GM12865 (cell line): ENCODE results near the gene NCOA7.
"Not testable (repeated sequence)": the region's sequence is repeated elsewhere in the genome, so short reads cannot be mapped to it uniquely, and the experiment has no call there.

ENCODE experiments used
- DNase-seq: peaks from one replicate; pipeline ENCODE4 v3.0.0; 2010; ENCODE audit warnings: low read depth
- H3K4me3 ChIP-seq: 2 replicates; pipeline ENCODE4 v1.5.1; 2011; ENCODE audit warnings: mild to moderate bottlenecking, low read depth, low read length, control low read depth
- TF ChIP-seq, protein P1 (sequence below): IDR thresholded peaks from 2 replicates; pipeline ENCODE4 v1.5.1; 2011; ENCODE audit warnings: low read length, control low read depth, low read depth, inconsistent platforms; ENCODE audit not compliant: insufficient read depth; ENCODE audit errors: missing control alignments

The NCOA7 gene

DNA sequence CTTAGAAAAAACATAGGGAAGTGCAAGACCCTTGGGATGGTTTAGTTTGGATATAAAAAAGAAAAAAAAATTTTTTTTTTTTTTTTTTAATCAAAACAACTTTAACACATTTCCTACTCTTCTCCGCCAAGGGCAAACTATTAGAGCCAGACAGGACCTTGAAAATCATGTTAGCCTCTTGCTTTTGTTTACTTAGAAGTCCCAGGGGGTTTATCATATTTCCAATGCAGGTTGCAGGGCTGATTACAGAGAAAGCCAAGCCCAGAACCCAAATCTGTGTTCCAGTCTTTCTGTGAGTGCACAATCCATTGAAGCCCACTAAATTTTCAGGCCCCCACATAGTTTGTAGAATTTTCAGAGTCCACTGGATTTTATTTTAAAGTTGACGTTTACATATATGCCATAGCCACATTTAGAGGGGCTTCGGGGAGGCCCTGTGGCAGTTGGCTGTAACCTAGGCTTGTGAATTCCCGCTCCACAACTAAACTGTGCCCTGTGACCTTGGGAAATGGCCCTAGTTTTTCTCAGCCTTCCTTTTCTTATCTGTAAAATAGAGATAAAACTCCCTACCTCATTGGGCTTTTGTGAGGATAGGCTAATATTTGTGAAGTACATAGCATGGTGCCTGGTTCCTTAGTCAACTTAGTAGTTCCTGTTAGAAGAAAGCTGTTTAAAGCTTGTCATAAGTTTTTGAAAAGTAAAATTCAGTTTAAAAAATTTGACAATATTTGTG is 55.7 kb downstream of the NCOA7 start:
- no peak overlapping the region for H3K4me3 ChIP-seq
- no peak for DNase-seq
- TF ChIP-seq, protein P1, sequence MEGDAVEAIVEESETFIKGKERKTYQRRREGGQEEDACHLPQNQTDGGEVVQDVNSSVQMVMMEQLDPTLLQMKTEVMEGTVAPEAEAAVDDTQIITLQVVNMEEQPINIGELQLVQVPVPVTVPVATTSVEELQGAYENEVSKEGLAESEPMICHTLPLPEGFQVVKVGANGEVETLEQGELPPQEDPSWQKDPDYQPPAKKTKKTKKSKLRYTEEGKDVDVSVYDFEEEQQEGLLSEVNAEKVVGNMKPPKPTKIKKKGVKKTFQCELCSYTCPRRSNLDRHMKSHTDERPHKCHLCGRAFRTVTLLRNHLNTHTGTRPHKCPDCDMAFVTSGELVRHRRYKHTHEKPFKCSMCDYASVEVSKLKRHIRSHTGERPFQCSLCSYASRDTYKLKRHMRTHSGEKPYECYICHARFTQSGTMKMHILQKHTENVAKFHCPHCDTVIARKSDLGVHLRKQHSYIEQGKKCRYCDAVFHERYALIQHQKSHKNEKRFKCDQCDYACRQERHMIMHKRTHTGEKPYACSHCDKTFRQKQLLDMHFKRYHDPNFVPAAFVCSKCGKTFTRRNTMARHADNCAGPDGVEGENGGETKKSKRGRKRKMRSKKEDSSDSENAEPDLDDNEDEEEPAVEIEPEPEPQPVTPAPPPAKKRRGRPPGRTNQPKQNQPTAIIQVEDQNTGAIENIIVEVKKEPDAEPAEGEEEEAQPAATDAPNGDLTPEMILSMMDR: no peak

DNA sequence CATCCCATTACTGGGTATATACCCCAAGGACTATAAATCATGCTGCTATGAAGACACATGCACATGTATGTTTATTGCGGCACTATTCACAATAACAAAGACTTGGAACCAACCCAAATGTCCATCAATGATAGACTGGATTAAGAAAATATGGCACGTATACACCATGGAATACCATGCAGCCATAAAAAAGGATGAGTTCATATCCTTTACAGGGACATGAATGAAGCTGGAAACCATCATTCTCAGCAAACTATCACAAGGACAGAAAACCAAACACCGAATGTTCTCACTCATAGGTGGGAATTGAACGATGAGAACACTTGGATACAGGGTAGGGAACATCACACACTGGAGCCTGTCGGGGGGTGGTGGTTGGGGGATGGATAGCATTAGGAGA is 57.5 kb downstream of the NCOA7 start:
- DNase-seq, H3K4me3 ChIP-seq: not testable (repeated sequence)

DNA sequence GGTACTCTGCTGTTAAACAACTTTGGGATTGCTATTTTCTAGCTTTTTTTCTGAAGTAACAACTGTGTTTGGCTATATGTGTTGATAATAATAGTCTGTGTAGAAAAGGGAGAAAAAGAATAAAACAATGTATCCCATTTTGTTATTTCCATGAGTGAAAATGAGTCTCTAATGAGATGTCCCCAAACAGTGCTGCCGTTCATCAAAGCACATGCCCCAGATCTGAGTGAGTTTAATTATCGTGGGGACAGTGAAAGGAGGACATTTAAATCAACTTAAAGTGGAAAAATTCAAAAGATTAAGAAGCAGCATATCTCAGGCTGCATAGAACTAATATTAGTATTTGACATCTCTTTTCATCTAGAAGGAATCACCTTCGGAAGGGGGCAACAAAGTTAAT is 59.6 kb downstream of the NCOA7 start:
- TF ChIP-seq, protein P1: no peak
- DNase-seq: no peak

DNA sequence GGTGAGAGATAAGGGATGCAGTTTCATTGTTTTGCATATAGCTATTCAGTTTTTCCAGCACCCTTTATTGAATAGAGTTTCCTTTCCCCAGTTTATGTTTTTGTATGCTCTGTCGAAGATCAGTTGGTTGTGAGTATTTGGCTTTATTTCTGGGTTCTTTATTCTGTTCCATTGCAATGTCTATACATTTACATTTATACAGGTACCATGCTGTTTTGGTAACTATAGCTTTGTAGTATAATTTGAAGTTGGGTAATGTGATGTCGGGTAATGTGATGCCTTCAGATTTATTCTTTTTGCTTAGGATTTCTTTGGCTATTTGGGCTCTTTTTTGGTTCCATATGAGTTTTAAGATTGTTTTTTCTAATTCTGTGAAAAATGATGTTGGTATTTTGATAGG is 61.8 kb downstream of the NCOA7 start:
- TF ChIP-seq, protein P1: no peak
- no peak for DNase-seq
- H3K4me3 ChIP-seq: no peak overlapping the region

More for the DNA sequence above, 59.6 kb downstream of the NCOA7 start:
- no peak overlapping the region for H3K4me3 ChIP-seq

DNA sequence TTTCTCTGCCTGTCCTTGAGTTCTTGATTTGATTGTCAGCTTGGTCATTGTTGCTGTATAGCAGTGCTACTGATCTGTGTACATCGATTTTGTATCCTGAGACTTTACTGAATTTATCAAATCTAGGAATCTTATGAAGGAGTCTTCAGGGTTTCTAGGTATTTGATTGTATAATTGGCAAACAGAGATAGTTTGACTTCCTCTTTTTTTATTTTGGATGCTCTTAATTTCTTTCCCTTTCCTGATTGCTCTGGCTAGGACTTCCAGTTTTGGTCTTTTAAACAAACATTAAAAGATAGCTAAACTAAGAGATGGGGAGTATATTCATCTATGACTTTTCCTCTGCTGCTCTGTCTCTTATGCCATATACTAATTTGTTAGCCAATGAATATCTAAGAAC is 62.4 kb downstream of the NCOA7 start:
- H3K4me3 ChIP-seq: no peak overlapping the region
- DNase-seq: no peak
- TF ChIP-seq, protein P1: no peak

DNA sequence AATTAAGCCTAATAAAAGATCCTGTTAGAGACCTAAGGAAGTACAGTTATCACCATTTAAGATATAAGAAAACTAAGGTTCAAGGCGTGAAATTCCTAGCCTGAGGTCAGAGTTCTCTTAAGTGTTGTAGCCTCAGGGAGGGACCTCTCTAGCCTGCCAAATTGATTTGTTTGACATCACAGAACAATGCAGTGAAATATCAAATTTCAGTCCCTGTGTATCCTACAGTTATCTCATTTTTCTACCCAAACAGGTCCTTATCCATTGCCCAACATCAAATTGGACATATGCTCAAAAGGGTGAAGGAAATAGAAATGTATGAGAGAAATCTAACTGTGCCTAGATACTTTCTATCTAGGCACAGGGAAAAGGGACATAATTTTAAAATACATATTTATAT is 63.0 kb downstream of the NCOA7 start:
- no peak overlapping the region for H3K4me3 ChIP-seq
- TF ChIP-seq, protein P1: no peak
- DNase-seq: no peak

DNA sequence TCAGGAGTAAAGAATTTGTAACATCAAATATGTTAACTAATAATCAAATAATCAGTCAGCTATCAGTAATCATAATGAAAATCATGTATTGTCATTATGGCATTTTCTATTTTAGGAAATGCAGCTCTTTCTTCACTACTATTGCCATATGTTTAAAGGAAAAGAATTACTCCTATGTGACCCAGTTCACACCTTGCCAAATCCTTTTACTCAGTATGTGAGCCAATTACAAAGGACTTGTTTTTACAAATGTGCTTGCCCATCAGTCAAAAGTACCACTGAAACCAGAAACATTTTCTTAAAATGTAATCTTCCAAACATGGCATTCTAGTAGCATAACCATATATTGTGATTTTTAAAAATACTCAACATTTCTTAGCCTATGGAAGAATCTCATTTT is 63.6 kb downstream of the NCOA7 start:
- DNase-seq: no peak
- no peak overlapping the region for H3K4me3 ChIP-seq
- TF ChIP-seq, protein P1: no peak
